Aorta (tissue), 5 donors: Measurements from ENCODE around the gene MLX. TPM values are rescaled to one million over a fixed set of nuclear protein-coding genes. Genes with fewer than 3 reads are reported as not detected.

Source experiments
- ATAC-seq: fragments of 200-7000 bp; cut with Tn5 transposase; one replicate; pipeline ENCODE4 v1.9.1; 2022; ENCODE audit warnings: moderate library complexity; ENCODE audit not compliant: low FRiP score
- DNase-seq, 2 donors: peaks; one replicate each; pipeline ENCODE4 v3.0.0-alpha.2; 2020
- H3K27ac ChIP-seq, 2 donors: one replicate each; pipeline ENCODE4 v1.5.1; 2013; ENCODE audit warnings: low read length in 2 of 2, mild to moderate bottlenecking in 2 of 2, moderate library complexity in 2 of 2, control low read depth in 1 of 2, inconsistent platforms in 1 of 2, low read depth in 1 of 2
- H3K27me3 ChIP-seq, 2 donors: one replicate each; pipeline ENCODE4 v1.6.1; 2013; ENCODE audit warnings: control low read depth in 1 of 2, low read length in 1 of 2, mild to moderate bottlenecking in 1 of 2, moderate library complexity in 1 of 2; ENCODE audit not compliant: insufficient read depth in 2 of 2, control insufficient read depth in 1 of 2
- H3K36me3 ChIP-seq, 2 donors: one replicate each; pipeline ENCODE4 v1.6.1; 2013; ENCODE audit warnings: control low read depth in 1 of 2, low read length in 1 of 2, mild to moderate bottlenecking in 1 of 2; ENCODE audit not compliant: insufficient read depth in 2 of 2, control insufficient read depth in 1 of 2
- H3K4me1 ChIP-seq, 2 donors: one replicate each; pipeline ENCODE4 v1.6.1; 2013; ENCODE audit warnings: low read length in 2 of 2, control low read depth in 1 of 2, mild to moderate bottlenecking in 1 of 2, moderate library complexity in 1 of 2; ENCODE audit not compliant: insufficient read depth in 2 of 2, control insufficient read depth in 1 of 2
- H3K4me3 ChIP-seq, 2 donors: one replicate each; pipeline ENCODE4 v1.5.1; 2013; ENCODE audit warnings: low read length in 2 of 2, control low read depth in 1 of 2, mild to moderate bottlenecking in 1 of 2
- H3K9me3 ChIP-seq: one replicate; pipeline ENCODE4 v1.6.1; 2013; ENCODE audit warnings: mild to moderate bottlenecking, low read length; ENCODE audit not compliant: control insufficient read depth
- WGBS, 2 donors: extraction: QIAGEN DNeasy Blood & Tissue Kit; methylation state at CpG; one replicate each; pipeline ENCODE4 v1.1.7; 2013; 5-methylcytosine and 5-hydroxymethylcytosine counted together
- intact Hi-C, 2 donors: fragments of 100-400 bp; cut with DNase I; formaldehyde crosslinking; loops; one replicate each; pipeline versions ENCODE4 v1.14.2 to v1.15.0; 2022
- polyA plus RNA-seq, 2 donors: library from polyadenylated mRNA; stranded (reverse); fragments of 200-250 nt; gene quantifications; one replicate each; pipeline ENCODE4 v1.2.3, GENCODE V29; 2013
- total RNA-seq, 2 donors: library from RNA; stranded (reverse); fragmentation: NEBNext Ultra II Directional; extraction: Animal tissue kit (Norgen Biotek cat#: 25700); gene quantifications; one replicate each; pipeline ENCODE4 v1.2.1, GENCODE V29; 2021
- donor health status: healthy with polysubstance abuse.
- donor health status: Bipolar disorder and iron deficiency.
- donor health status: DM: no; HTN: no; CAD: no.
- donor health status: DM: no; HTN: no; CAD: no.
- donor health status: DM: yes; HTN: yes; CAD: no.

The MLX gene
- total and polyA plus RNA-seq, 4 donors = 31.9 to 38.6 (median 34.0) TPM

DNA sequence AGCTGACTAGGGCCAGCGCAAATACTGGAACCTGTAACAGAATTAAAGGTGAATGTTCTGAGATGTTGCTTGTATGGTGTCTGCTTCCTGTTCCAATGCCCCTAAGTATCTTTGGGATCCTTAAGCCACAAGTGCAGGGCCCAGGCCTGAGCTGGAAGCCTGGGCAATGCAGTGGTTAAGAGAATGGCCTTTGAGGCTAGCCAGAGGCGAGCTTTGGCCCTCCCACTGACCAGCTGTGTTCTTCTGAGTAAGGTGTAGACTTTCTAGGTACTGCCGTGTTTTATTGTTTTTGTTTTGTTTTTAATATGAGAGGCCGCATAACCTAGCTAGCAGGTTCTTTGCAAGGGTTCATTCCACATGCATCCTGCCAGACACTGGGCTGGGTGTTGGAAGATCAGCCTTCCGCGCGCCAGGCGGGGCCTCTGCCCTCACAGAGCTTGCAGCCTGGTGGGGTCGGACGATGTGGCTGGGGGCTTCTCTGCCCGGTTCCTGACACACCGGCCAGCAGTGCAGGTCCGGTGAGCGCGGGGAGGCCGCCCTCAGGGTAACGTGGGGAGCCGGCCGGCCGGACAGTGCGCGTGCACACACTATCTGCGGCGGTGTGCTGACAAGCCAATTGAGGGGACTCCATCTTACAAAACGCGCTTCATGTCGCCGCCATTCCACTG lies 551 bp upstream of the MLX start:
- H3K27me3 ChIP-seq = no peaks in the 10 kb centered on the region
- H3K36me3 ChIP-seq = peaks cover 0 to 2% of the 10 kb centered on the region in 2 donors
- intact Hi-C loops = no loop called here
- H3K4me3 ChIP-seq = peak overlapping the region in 1 of 2 donors; percentile 14
- ATAC-seq (peak; percentile 49), DNase-seq (no peak)
- no peaks in the 10 kb centered on the region for H3K9me3 ChIP-seq
- peak overlapping the region in 1 of 2 donors; percentile 69 for H3K27ac ChIP-seq
- 27 to 29% methylated on average over 28 of the region's 28 CpGs for WGBS, 2 donors
- H3K4me1 ChIP-seq = no peaks in the 10 kb centered on the region

DNA sequence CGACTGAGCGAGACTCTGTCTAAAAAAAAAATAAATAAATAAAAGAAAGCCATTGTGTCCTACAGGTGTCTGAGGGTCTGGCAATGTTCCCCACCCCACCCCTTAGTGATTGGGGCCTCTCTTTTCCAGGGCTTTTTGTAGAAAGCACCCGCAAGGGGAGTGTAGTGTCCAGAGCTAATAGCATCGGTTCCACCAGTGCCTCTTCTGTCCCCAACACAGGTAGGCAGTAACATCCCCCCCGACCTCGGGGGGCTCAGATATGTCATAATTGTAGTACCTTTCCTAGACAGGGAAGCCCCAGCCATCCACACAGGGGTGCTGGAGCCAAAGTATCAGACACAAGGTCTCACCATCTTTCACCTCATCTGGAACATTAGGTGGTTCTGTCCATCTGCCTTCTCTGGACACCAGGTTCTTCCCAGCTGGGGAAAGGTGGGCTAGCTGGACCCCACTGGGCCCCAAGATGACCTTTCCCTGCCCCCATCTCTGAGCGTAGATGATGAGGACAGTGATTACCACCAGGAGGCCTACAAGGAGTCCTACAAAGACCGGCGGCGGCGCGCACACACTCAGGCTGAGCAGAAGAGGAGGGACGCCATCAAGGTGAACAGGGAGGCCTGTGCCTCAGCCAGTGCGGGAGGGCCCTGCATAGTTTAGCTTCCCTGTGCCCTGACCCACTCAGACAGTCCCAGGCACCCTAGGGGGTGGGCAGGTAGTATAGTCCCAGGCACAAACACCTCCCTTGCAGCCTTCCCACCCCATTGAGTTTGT lies 1.6 kb downstream of the MLX start:
- DNase-seq (peak in 1 of 2 donors; percentile 64), ATAC-seq (no peak)
- Histone ChIP-seq H3K36me3 (peaks cover 0 to 11% of the 10 kb centered on the region in 2 donors), H3K4me3 (no peak overlapping the region), H3K4me1 (no peaks in the 10 kb centered on the region), H3K27ac (no peak overlapping the region), H3K9me3 (no peaks in the 10 kb centered on the region), H3K27me3 (no peaks in the 10 kb centered on the region)
- intact Hi-C loops = no loop called here
- WGBS, 2 donors = 85% methylated on average over 14 of the region's 14 CpGs

DNA sequence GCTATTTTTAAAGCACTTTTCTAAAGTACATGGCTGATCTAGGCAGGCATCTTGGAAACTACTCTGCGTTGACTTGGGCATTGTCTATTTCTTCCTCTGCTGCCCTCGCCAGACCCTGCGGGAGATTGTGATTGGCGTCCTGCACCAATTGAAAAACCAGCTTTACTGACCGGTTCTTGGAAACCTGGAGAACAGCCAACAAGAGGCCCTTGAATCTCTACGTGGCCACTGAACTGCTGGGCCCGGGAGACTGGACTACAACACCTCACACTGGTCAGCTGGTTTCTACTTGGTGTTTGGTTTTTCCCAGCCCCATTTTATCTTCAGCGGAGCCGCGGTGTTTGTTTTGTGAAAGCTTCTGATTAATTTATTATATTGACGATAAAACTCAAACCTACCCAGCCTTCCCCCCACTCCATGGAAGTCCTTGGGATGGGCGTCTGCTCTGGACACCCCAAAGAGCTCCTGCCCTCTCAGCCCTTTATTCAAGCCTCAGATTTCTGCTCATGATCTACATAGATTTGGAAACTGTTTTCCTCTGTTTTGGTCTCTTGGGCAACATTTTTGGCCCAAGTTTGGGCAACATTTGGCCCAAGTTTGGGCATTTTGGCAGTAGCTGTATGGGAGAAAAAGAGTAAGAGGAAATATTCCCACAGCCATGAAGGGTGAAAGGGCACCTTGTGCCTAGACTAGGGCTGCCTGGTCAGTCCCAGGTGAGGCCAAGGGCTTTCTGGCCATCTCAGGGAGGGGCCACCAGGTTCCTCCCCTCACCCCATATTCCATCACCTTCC lies 4.7 kb downstream of the MLX start:
- Histone ChIP-seq H3K27ac (no peak overlapping the region), H3K27me3 (no peaks in the 10 kb centered on the region), H3K9me3 (no peaks in the 10 kb centered on the region), H3K4me3 (no peak overlapping the region), H3K36me3 (peaks cover 0 to 13% of the 10 kb centered on the region in 2 donors), H3K4me1 (no peaks in the 10 kb centered on the region)
- ATAC-seq (no peak), DNase-seq (peak in 1 of 2 donors; percentile 45)
- intact Hi-C loops = loop anchor here in 1 of 2 donors (10.0 kb wide), 1 partner anchor 263 kb away; the partner anchor contains the start of gene PSME3
- 64 to 66% methylated on average over 12 of the region's 12 CpGs for WGBS, 2 donors

DNA sequence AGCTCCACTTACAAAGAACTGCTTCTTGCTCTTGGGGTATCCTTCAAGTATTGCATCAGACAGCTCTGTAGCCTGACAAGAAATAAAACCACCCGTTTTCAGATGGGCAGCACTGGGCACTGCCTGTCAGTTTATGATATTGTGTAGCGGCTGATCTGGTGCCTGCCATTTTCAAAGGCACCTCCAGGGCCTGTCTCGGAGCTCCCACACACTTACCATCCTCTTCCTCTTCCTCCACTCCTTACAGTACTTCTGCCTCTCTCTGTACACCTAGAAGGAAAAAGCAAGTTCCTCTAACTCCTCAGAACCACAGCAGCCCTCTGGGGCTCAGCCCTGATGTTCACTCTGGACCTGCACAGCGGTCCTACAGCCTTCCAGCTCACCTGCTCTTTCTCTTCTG lies 6.2 kb downstream of the MLX start:
- Histone ChIP-seq H3K4me1 (no peaks in the 10 kb centered on the region), H3K27me3 (no peaks in the 10 kb centered on the region), H3K9me3 (no peaks in the 10 kb centered on the region), H3K27ac (no peak overlapping the region), H3K36me3 (peaks cover 0 to 13% of the 10 kb centered on the region in 2 donors), H3K4me3 (no peak overlapping the region)
- DNase-seq (peak in 1 of 2 donors; percentile 22), ATAC-seq (no peak)
- 73 to 81% methylated on average over 4 of the region's 4 CpGs for WGBS, 2 donors
- intact Hi-C loops = loop anchor here in 1 of 2 donors (10.0 kb wide), 1 partner anchor 262 kb away; the partner anchor contains the start of gene PSME3

DNA sequence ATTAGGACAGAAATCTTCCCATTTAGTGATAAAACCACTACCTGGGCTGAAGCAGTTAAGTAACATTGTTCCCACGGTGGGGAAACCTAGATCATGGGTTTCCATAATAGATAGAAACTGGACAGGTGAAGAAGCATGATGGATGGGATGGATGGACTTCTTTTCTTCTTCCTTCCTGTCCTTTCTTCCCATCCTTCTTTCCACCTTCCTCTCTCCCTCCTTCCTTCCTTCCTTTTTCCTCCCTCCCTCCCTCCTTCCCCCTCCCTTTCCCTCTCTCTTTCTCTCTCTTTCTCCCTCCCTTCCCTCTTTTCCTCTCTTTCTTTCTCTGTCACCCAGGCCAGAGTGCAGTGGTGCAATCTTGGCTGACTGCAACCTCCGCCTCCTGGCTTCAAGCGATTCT lies 7.6 kb downstream of the MLX start:
- intact Hi-C loops = loop anchor here in 1 of 2 donors (10.0 kb wide), 1 partner anchor 260 kb away; the partner anchor contains the start of gene PSME3

DNA sequence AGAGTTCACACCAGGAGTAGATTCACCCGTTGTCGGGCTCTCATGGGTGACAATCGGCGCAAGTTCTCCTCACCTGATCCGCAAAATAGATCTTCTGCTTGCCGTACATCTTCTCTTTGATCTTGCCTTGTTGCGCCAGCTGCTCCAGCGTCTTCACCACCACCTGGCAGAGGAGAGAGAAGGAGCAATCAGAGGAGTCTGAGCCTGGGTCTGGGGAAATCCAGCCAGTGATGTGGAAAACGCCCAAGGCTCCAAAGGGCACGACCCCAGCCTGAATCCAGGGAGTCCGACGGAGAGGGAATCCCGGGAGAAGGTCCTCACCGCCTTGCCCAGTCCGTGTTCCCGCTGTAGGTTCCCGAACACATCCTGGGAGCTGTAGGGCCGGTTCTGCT lies 10.2 kb downstream of the MLX start:
- Histone ChIP-seq H3K4me3 (peak overlapping the region in 1 of 2 donors; percentile 27), H3K27me3 (no peaks in the 10 kb centered on the region), H3K4me1 (no peaks in the 10 kb centered on the region), H3K27ac (peak overlapping the region in 1 of 2 donors; percentile 55), H3K36me3 (peaks cover 0 to 19% of the 10 kb centered on the region in 2 donors), H3K9me3 (no peaks in the 10 kb centered on the region)
- intact Hi-C loops = loop anchor here in 1 of 2 donors (2.0 to 10.0 kb wide), 2 partner anchors 102 to 258 kb away; partner anchors contain the start of gene PSME3
- no peak for DNase-seq
- ATAC-seq = no peak
- WGBS, 2 donors = 3 to 4% methylated on average over 18 of the region's 18 CpGs

More for the DNA sequence above, 7.6 kb downstream of the MLX start:
- Histone ChIP-seq H3K4me1 (no peaks in the 10 kb centered on the region), H3K9me3 (no peaks in the 10 kb centered on the region), H3K27me3 (no peaks in the 10 kb centered on the region), H3K36me3 (peaks cover 0 to 13% of the 10 kb centered on the region in 2 donors), H3K27ac (no peak overlapping the region), H3K4me3 (no peak overlapping the region)
- DNase-seq (no peak), ATAC-seq (no peak)
- 78 to 86% methylated on average over 3 of the region's 3 CpGs for WGBS, 2 donors

DNA sequence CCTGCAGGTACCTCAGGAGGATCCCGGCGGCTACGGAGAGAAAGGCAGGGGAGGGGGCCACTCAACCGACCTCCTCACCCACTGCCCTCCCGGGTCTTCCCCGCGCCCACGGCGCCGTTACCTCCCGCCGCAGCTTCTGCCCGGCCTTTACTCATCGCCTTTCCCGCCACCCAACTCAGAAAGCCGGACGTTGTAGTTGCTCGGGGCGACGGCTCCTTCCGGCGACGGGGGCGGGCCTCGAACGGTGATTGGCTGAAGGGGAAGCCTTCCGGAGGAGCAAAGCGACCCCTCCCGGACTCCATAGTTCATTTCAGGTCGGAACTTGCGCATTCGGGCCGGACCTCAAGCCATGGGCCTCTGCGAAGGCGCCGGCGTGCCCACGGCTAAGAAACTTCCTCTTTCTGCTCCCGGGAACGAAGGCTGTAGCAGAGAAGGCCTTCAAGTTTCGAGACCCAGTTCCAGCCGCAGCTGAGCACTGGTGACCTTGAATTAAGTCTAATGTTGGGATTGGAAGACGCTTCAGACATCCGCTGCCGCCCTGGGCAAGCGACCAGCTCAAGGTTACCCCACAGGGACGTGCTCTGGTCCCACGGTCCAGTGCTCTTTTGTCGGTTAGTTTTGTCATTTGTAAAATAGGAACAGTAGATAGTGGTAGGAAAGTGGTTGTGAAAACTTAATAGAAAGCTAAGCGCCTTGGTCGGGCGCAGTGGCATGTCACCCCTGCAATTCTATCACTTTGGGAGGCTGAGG lies 10.8 kb downstream of the MLX start, which contains the start of gene PSMC3IP:
TSS of gene PSMC3IP (minus strand) at position 198 of the 750 bp plus-strand sequence. CDS start at position 155, 43 bp downstream.
- H3K27me3 ChIP-seq = no peaks in the 10 kb centered on the region
- ATAC-seq = peak; percentile 96
- H3K4me1 ChIP-seq = no peaks in the 10 kb centered on the region
- H3K4me3 ChIP-seq = peak within 1 kb of the TSS; percentile 39 to 93
- WGBS, 2 donors = 0 to 1% methylated on average over 52 of the region's 52 CpGs
- H3K9me3 ChIP-seq = no peaks in the 10 kb centered on the region
- peak within 1 kb of the TSS in 1 of 2 donors; percentile 91 for H3K27ac ChIP-seq
- peaks cover 0 to 23% of the 10 kb centered on the region in 2 donors for H3K36me3 ChIP-seq
- intact Hi-C loops = loop anchor here in 1 of 2 donors (2.0 to 10.0 kb wide), 3 partner anchors 101 to 257 kb away; partner anchors contain the start of gene PSME3
- DNase-seq = peak; percentile 97 to 99
